ENCODE data around the gene DPYD.

The DPYD gene

GRCh38 chr1:97091679-97092078 is 829.2 kb downstream of the DPYD start:
- Histone ChIP-seq H3K36me3 (ENCODE audit: insufficient read depth, low read length) (no peaks in the 10 kb centered on the region), H4K20me1 (ENCODE audit: insufficient read depth, low read length) (no peaks in the 10 kb centered on the region), H3K27me3 (ENCODE audit: insufficient read depth, low read length) (no peaks in the 10 kb centered on the region), H3K27ac (ENCODE audit: low read depth, low read length, poor library complexity, severe bottlenecking) (no peak overlapping the region), H3K79me2 (ENCODE audit: insufficient read depth, low read length) (no peaks in the 10 kb centered on the region), H3K9ac (ENCODE audit: low read length) (no peak overlapping the region), H3K4me3 (ENCODE audit: low read depth, low read length, poor library complexity, severe bottlenecking) (no peak overlapping the region), H3K4me2 (ENCODE audit: low read length) (no peak overlapping the region), H3F3A (ENCODE audit: insufficient read depth, low read length) (no peaks in the 10 kb centered on the region), H3K9me3 (ENCODE audit: low read length) (no peaks in the 10 kb centered on the region), H3K4me1 (ENCODE audit: insufficient read depth, low read length, severe bottlenecking) (no peaks in the 10 kb centered on the region), H3K9me2 (ENCODE audit: low read depth, low read length) (no peaks in the 10 kb centered on the region), H2AFZ (ENCODE audit: low read length) (no peak overlapping the region)
- TF ChIP-seq EZH2 (IDR thresholded peaks at IDR 0.05; ENCODE audit: borderline replicate concordance, low read length) (no peak), CTCF (IDR thresholded peaks at IDR 0.05; ENCODE audit: low read length) (no peak)

GRCh38 chr1:97091263-97091662 is 829.6 kb downstream of the DPYD start:
- Histone ChIP-seq H3K36me3 (ENCODE audit: insufficient read depth, low read length) (no peaks in the 10 kb centered on the region), H3K79me2 (ENCODE audit: insufficient read depth, low read length) (no peaks in the 10 kb centered on the region), H3K9ac (ENCODE audit: low read length) (no peak overlapping the region), H3K27me3 (ENCODE audit: insufficient read depth, low read length) (no peaks in the 10 kb centered on the region), H3K9me2 (ENCODE audit: low read depth, low read length) (no peaks in the 10 kb centered on the region), H3K4me1 (ENCODE audit: insufficient read depth, low read length, severe bottlenecking) (no peaks in the 10 kb centered on the region), H2AFZ (ENCODE audit: low read length) (no peak overlapping the region), H3K4me3 (ENCODE audit: low read depth, low read length, poor library complexity, severe bottlenecking) (no peak overlapping the region), H3K9me3 (ENCODE audit: low read length) (no peaks in the 10 kb centered on the region), H3F3A (ENCODE audit: insufficient read depth, low read length) (no peaks in the 10 kb centered on the region), H4K20me1 (ENCODE audit: insufficient read depth, low read length) (no peaks in the 10 kb centered on the region), H3K4me2 (ENCODE audit: low read length) (no peak overlapping the region), H3K27ac (ENCODE audit: low read depth, low read length, poor library complexity, severe bottlenecking) (no peak overlapping the region)
- TF ChIP-seq CTCF (IDR thresholded peaks at IDR 0.05; ENCODE audit: low read length) (no peak), EZH2 (IDR thresholded peaks at IDR 0.05; ENCODE audit: borderline replicate concordance, low read length) (no peak)

- no peaks in the 10 kb centered on the region for H3K9me3 ChIP-seq (ENCODE audit: low read length)
- no peak overlapping the region for H3K4me3 ChIP-seq (ENCODE audit: low read depth, low read length, poor library complexity, severe bottlenecking)
- H3K9me2 ChIP-seq (ENCODE audit: low read depth, low read length), result no peaks in the 10 kb centered on the region
- H3K4me1 ChIP-seq (ENCODE audit: insufficient read depth, low read length, severe bottlenecking), result no peaks in the 10 kb centered on the region
- no peak overlapping the region for H2AFZ ChIP-seq (ENCODE audit: low read length)
- no peaks in the 10 kb centered on the region for H3K79me2 ChIP-seq (ENCODE audit: insufficient read depth, low read length)
- no peaks in the 10 kb centered on the region for H3K36me3 ChIP-seq (ENCODE audit: insufficient read depth, low read length)
- no peaks in the 10 kb centered on the region for H3K27me3 ChIP-seq (ENCODE audit: insufficient read depth, low read length)
- TF ChIP-seq EZH2 (IDR thresholded peaks at IDR 0.05; ENCODE audit: borderline replicate concordance, low read length) (no peak), CTCF (IDR thresholded peaks at IDR 0.05; ENCODE audit: low read length) (no peak)
- no peak overlapping the region for H3K27ac ChIP-seq (ENCODE audit: low read depth, low read length, poor library complexity, severe bottlenecking)
- no peaks in the 10 kb centered on the region for H3F3A ChIP-seq (ENCODE audit: insufficient read depth, low read length)
- H4K20me1 ChIP-seq (ENCODE audit: insufficient read depth, low read length), result no peaks in the 10 kb centered on the region
- no peak overlapping the region for H3K9ac ChIP-seq (ENCODE audit: low read length)
- no peak overlapping the region for H3K4me2 ChIP-seq (ENCODE audit: low read length)
Measured at GRCh38 chr1:97090725-97091124, 830.1 kb downstream of the DPYD start.

All from OCI-LY1 (cell line).